OCI-LY1 (cell line): ENCODE measurements around the gene KRT4.

ENCODE experiments used
- CTCF ChIP-seq: fragments of 200-600 bp; sonication (generic), shearing (Covaris generic); IDR thresholded peaks from 2 replicates; pipeline ENCODE4 v1.5.1; 2017; ENCODE audit warnings: mild to moderate bottlenecking, antibody characterized with exemption, low read length, moderate library complexity, mixed read lengths
- EZH2 ChIP-seq: fragments of 200-600 bp; sonication (generic), shearing (Covaris generic); IDR thresholded peaks from 2 replicates; pipeline ENCODE4 v1.8.0; 2017; ENCODE audit warnings: borderline replicate concordance, mixed run types, mild to moderate bottlenecking, antibody characterized with exemption, low read length, moderate library complexity, mixed read lengths

- TF ChIP-seq CTCF = no peak
- TF ChIP-seq EZH2 = no peak
Measured at GRCh38 chr12:52824741-52825410, 11.0 kb upstream of the KRT4 start.
